NCI-H524 (cell line): ENCODE measurements around the gene SETD7.

Source experiments
- DNase-seq, 2 experiments: peaks; one replicate each; lab custom pipeline; 2025; lab: John Stamatoyannopoulos, UW

The SETD7 gene

GRCh38 chr4:139574641-139575040 is 18.6 kb upstream of the SETD7 start:
- peak in 1 of 2 experiments; percentile 31 for DNase-seq

- peak in 1 of 2 experiments; percentile 12 for DNase-seq
These were observed 12.4 kb upstream of the SETD7 start for GRCh38 chr4:139568206-139568955.

- DNase-seq = peak; percentile 37 to 86
These were observed 11.3 kb upstream of the SETD7 start for GRCh38 chr4:139567159-139567870.

GRCh38 chr4:139564502-139564901 is 8.5 kb upstream of the SETD7 start:
- DNase-seq = no peak

- DNase-seq = no peak
These were observed 7.5 kb upstream of the SETD7 start for GRCh38 chr4:139563515-139563914.

- DNase-seq = no peak
These were observed 6.8 kb upstream of the SETD7 start for GRCh38 chr4:139562839-139563238.

GRCh38 chr4:139562067-139562684 is 6.2 kb upstream of the SETD7 start:
- DNase-seq = no peak

GRCh38 chr4:139560406-139561104 is 4.5 kb upstream of the SETD7 start:
- DNase-seq = no peak

GRCh38 chr4:139559687-139560086 is 3.7 kb upstream of the SETD7 start:
- DNase-seq = no peak

- DNase-seq = no peak
These were observed 3.1 kb upstream of the SETD7 start for GRCh38 chr4:139559089-139559479.

GRCh38 chr4:139558235-139559088 is 2.4 kb upstream of the SETD7 start:
- DNase-seq = no peak

GRCh38 chr4:139557556-139558110 is 1.6 kb upstream of the SETD7 start:
- DNase-seq = peak; percentile 15 to 47

GRCh38 chr4:139556724-139557555 is 921 bp upstream of the SETD7 start:
- DNase-seq = peak; percentile 92

GRCh38 chr4:139555705-139556070 is 331 bp downstream of the SETD7 start:
- no peak for DNase-seq

- peak; percentile 54 to 65 for DNase-seq
These were observed 920 bp downstream of the SETD7 start for GRCh38 chr4:139554893-139555704.

GRCh38 chr4:139554642-139554892 is 1.5 kb downstream of the SETD7 start:
- DNase-seq = no peak

- no peak for DNase-seq
These were observed 2.0 kb downstream of the SETD7 start for GRCh38 chr4:139553751-139554641.

- DNase-seq = no peak
These were observed 3.3 kb downstream of the SETD7 start for GRCh38 chr4:139552517-139553307.
